ENCODE data around the gene LSM4. TPM values are rescaled to one million over a fixed set of nuclear protein-coding genes. Genes with fewer than 3 reads are reported as not detected.
"Not testable (repeated sequence)": the region's sequence is repeated elsewhere in the genome, so short reads cannot be mapped to it uniquely, and the experiment has no call there.

The LSM4 gene
- total RNA-seq, result 125 TPM

DNA sequence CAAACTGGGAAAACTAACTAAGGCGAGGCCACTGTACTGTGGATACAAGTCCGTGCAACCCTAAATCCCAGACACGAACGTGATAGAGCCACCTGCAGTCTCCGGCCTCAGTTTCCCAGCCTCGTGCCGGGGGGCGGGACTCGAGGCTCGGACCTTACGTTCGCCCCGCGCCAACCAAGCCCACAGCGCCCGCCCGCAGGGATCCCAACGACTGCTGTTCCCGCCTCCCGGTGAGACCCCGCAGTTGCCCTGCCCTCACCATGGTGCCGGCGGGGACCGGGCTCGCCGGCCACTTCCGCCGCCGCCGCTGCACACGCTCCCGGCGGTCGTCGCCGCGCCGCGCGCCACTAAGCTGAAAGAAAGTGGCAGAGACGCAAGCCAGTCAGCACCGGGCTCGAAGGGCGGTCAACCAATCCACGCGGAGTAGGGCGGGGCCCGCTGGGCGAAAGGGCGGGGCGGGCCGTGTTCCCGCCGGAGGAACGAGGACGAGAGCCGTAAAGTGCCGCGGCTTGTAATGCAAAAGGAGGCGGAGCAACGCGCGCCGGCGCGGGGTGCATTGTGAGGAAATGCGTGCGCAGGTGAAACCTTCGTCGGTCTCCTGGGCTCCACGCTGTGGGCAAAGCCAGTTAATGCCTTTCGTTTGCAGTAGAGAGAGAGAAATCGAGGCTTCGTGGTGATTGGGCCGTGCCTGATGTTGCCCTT lies at the start of gene LSM4:
LSM4 (minus strand) TSS at position 318 of the 702 bp plus-strand sequence; CDS start at position 262, 56 bp downstream.
- DNase-seq (ENCODE audit: low read depth in 2 of 3, low spot score in 2 of 3), result peak; percentile 96 to 99 (median 99)

DNA sequence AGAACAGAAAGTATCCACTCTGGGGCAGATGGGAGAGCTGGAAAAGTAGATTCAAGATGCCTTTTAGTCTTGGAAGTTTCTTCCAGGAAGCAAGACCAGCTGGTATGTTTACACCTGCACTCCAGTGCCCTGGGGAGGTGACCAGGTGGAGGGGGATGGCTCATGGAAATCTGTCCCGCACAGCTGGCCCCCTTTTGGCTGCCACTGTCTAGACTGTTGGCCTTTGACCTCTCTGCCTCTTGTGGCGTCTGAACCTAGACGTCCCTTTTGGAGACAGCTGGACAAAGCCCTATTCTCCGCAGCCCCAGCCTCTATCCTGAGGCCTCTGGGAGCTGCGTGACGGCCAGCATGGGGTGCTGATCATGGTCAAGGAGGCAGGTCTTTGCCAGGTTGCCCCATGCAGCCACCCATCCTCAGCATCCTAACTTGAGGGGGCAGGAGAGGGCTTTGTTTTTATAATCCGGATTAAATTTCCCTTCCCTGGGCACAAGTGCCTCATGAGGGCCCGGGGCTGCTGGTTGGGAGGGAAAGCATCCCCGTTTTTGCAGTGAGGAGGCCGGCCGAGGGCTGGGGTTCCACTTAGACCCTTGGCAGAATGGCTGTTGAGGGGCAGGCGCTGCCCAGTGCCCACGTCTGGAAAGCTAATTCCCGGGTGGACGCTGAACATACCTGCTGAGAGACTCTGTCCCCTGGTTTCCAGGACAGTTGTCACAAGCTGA lies 45.8 kb upstream of the LSM4 start:
- no peak for DNase-seq (ENCODE audit: low read depth in 2 of 3, low spot score in 2 of 3)

DNA sequence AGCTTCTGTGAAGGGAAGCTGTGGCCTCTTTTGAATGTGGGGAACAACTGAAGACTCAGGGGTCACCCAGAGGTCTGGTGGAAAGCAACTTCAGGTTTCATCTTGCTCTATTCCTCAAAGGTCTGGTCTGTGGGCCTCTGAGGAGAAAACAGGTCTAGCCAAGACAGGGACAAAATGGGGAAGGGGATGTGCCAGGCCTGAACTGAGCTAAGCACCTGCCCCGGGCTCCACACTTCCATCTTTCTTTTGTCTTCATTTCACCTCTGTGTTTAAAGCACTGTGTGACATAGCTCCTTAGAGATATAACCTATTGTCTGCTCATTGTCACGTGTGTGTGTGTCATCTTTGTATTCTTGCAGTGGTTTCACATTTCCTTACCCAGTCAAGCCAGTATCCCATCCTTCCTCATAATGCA lies 43.2 kb upstream of the LSM4 start:
- no peak for DNase-seq (ENCODE audit: low read depth in 2 of 3, low spot score in 2 of 3)

DNA sequence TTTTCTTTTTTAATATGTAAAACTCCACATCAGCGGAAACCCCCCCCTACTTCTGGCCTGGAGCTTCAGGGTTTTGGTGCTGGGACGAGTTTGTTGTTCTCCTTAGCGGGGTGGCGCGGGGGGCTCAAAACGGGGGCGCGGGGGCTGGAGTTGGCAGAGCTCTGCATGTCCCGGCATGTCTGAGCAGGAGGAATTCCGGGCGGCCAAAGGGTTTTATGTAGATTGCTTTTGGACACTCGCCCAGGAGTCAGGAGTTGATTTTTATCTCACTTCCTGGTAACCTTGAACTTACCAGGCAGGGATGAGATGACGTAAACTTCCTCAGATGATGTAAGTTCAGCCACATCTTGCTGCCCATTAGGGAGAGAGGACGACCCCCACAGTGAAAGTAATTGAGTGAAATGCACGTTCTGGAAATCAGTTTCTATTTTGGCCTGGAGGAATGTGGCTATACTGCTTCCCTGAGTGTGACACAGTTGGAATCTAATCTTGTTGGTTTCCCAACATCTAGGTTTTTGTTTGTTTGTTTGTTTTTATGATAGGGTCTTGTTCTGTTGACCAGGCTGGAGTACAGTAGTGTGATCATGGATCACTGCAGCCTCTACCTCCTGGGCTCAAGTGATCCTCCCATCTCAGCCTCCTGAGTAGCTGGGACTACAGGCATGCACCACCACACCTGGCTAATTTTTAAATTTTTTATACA lies 42.1 kb upstream of the LSM4 start:
- DNase-seq (ENCODE audit: low read depth in 2 of 3, low spot score in 2 of 3), result peak in 2 of 3 donors; percentile 60 to 79

DNA sequence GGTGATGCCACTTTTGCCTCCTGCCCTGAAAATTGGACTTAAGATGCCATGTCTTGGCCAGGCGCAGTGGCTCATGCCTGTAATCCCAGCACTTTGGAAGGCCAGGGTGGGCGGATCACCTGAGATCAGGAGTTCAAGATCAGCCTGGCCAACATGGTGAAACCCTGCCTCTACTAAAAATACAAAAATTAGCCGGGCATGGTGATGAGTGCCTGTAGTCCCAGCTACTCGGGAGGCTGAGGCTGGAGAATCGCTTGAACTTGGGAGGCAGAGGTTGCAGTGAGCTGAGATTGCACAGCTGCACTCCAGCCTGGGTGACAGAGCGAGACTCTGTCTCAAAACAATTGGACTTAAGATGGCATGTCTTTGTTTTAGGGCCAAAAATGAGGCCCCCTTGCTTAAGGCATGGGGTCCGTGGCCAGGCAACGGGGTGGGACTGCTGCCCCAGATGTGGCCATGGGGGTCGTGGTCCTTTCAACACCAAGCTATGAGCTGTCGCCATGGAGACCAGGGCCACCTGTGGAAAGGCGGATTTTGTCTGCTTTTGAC lies 41.5 kb upstream of the LSM4 start:
- DNase-seq (ENCODE audit: low read depth in 2 of 3, low spot score in 2 of 3), result not testable (repeated sequence)

DNA sequence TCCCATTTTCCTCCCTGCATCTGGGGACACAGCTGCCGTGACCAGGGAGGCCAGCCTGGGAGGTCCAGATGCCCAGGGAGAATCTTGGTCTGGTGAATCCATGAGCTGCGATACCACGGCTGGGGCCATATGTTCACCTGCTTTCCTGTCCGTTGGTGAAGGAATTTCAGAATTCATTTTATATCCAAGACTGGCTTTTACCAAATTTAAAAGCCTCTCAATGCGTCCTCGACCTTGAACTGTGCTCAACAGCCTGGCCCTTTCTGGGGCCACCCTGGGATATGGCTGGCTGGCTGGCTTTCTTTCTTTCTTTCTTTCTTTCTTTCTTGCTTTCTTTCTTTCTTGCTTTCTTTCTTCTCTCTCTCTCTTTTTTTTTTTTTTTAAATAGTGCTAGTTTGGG lies 40.9 kb upstream of the LSM4 start:
- no peak for DNase-seq (ENCODE audit: low read depth in 2 of 3, low spot score in 2 of 3)

DNA sequence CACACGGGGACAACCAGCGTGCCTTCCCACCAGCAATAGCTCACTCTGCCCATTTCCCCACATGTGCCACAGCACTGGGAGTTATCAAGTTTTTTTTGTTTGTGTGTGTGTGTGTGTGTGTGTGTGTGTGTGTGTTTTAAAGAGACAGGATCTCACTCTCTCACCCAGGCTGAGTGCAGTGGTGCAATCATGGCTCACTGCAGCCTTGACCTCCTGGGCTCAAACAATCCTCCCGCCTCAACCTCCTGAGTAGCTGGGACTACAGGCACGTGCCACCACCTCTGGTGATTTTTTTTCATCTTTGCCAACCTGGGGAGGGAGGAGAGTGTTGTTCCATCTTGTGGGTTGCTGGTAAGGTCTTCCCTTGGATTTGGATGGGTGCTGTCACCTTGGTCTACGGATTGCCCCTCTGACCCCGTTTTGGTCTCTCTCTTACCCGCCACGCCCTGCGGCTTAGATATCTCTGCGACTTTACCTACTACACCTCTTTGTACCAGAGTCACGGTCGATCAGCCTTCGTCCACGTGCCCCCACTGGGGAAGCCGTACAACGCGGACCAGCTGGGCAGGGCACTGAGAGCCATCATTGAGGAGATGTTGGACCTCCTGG lies 40.2 kb upstream of the LSM4 start:
- DNase-seq (ENCODE audit: low read depth in 2 of 3, low spot score in 2 of 3), result no peak

DNA sequence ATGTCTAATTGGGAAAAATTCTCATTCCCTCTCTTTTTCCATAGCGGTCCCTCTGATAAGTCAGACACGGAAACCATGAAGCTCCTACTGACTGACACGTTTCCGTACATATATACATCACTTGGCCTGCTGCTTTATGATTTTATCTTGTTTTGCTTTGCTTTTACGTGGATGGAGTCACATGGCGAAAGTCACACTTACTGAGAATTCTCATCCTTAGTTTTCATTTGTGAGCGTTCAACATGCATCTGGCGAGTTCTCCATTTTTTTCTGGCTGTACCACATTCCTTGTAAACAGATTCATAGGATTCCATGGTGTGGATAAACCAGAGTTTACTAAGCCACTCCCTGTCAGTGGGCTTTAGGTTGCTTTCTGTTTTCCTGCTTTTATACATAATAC lies 38.8 kb upstream of the LSM4 start:
- no peak for DNase-seq (ENCODE audit: low read depth in 2 of 3, low spot score in 2 of 3)

DNA sequence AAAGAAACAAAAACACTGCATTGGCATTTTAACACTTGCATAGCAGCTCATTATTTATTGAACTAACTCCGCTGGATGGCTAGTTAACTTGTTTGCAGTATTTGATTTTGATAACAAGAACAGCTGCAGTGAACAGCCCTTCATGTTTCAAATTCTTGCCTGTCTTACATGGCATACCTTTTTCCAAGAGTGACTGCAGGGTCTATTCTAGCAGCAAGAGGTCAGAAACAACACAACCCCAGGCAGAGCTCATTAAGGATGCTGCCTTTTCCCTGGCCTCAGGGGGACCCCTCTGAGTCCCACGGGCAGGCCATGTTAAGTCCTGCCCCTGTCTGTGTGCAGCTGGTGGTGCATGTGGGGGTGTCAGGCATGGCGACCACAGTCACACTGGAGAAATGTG lies 34.2 kb upstream of the LSM4 start:
- DNase-seq (ENCODE audit: low read depth in 2 of 3, low spot score in 2 of 3), result no peak

DNA sequence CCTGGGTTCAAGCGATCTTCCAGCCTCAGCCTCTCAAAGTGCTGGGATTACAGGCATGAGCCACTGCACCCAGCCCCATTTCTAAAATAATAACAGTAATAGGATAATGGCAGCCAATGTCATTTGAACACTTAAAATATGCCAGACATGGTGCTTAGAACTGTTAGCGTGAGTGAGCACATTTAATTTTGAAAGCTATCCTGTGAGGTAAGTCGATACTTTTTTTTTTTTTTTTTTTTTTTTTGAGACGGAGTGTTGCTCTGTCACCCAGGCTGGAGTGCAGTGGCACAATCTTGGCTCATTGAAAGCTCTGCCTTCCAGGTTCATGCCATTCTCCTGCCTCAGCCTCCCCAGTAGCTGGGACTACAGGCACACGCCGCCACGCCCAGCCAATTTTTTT lies 31.9 kb upstream of the LSM4 start:
- not testable (repeated sequence) for DNase-seq (ENCODE audit: low read depth in 2 of 3, low spot score in 2 of 3)

DNA sequence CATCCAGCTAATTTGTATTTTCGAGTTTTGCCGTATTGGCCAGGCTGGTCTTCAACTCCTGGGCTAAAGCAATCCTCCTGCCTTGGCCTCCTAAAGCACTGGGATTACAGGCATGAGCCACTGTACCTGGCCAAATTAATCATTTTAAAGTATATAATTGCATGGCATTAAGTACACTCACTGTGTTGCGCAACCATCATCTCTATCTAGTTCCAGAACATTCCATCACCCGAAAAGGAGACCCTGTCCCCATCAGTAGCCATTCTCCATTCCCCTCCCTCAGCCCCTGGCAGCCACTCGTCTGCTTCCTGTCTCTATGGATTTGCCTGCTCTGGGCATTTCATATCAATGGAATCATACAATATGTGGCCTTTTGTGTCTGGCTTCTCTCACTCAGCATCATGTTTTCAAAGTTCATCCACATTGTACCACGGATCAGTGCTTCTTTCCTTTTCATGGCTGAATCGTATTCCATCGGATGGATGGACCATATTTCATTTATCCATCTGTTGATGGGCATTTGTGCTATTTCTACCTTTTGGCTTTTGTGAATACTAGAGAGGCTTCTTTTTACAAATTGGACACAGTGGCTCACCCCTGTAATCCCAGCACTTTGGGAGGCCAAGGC lies 30.6 kb upstream of the LSM4 start:
- no peak for DNase-seq (ENCODE audit: low read depth in 2 of 3, low spot score in 2 of 3)

DNA sequence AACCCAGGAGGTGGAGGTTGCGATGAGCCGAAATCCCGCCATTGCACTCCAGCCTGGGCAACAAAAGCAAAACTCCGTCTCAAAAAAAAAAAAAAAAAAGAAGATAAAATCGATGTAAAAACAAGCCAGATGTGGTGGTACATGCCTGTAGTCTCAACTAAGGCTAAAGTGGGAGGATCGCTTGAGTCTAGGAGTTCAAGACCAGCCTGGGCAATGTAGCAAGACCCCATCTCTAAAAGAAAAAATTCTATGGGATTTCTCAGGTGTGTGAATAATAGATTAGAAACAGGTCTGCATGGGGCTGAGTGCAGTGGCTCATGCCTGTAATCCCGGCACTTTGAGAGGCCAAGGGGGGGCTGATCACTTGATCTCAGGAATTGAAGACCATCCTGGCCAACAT lies 28.7 kb upstream of the LSM4 start:
- DNase-seq (ENCODE audit: low read depth in 2 of 3, low spot score in 2 of 3), result no peak

DNA sequence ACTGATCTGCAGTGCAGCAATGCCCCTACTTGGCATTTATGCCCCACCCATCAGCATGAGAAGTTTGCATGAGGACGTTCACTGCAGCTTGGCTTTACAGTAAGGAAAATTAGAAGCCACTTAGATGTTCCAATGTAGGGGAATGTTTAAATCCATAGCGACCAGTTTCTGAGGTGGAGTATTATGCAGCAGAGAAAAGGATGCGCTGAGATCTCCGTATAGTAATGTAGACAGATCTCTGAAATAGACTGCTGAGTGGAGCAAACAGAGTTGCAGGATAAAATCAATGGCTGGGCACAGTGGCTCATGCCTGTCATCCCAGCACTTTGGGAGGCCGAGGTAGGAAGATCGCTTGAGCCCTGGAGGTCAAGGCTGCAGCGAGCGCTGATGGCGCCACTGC lies 27.6 kb upstream of the LSM4 start:
- no peak for DNase-seq (ENCODE audit: low read depth in 2 of 3, low spot score in 2 of 3)

DNA sequence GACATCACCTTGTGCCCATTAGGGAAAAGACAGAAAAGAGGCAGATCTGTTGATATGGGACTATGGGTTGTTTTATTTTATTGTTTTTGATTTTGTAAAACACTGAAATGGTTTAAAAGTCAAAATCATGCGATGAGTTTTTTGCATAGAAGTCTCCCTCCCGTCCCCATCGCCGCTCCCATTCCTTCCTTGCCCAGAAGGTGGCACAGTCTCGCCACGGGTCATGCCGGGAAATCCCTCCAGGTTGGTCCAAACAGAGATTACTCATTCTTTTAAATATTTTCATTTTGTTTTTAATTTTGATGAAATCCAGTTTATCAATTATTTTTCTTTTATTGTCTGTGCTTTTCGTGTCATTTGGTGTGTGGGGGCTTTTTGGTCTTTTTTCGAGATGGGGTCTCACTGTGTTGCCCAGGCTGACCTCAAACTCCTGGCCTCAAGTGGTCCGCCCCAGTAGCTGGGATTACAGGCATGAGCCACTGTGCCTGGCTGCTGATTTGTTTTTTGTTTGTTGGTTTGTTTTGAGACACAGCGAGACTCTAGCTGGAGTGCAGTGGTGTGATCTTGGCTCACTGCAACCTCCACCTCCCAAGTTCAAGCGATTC lies 26.8 kb upstream of the LSM4 start:
- peak in 2 of 3 donors; percentile 62 to 75 for DNase-seq (ENCODE audit: low read depth in 2 of 3, low spot score in 2 of 3)

DNA sequence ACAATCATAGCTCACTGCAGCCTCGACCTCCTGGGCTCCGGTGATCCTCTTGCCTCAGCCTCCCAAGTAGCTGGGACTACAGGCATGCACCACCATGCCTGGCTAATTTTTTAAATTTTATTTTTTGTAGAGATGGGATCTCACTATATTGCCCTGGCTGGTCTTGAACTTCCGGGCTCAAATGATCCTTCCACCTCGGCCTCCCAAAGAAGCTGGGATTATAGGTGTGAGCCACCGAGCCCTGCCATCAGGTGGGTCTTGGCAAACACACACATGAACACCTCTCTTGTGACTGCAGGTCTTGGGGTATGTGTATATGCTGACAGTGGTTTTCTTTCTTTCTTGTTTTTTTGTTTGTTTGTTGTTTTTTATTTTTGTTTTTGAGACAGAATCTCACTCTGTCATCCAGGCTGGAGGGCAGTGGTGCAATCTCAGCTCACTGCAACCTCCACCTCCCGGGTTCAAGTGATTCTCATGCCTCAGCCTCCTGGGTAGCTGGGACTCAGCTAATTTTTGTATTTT lies 26.0 kb upstream of the LSM4 start:
- not testable (repeated sequence) for DNase-seq (ENCODE audit: low read depth in 2 of 3, low spot score in 2 of 3)

DNA sequence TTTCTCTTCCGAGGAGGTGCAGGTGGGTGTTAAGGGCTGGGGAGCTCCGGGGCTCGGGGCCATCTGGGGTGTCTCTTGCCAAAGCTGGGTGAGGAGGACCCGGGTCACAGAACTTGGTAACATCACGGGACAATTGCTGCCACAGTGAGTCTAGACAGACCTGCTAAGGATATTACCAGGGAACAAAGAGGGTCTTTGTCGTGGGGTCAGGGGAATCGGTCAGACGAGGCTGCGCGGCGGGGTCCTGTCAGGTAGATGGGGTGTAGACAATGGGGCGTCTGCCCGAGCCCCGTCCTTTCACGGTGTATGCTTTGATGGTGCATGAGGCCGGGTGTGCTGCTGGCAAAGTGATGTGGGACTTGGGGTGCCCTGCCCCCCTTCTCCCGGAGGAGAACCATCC lies 25.3 kb upstream of the LSM4 start:
- no peak for DNase-seq (ENCODE audit: low read depth in 2 of 3, low spot score in 2 of 3)

DNA sequence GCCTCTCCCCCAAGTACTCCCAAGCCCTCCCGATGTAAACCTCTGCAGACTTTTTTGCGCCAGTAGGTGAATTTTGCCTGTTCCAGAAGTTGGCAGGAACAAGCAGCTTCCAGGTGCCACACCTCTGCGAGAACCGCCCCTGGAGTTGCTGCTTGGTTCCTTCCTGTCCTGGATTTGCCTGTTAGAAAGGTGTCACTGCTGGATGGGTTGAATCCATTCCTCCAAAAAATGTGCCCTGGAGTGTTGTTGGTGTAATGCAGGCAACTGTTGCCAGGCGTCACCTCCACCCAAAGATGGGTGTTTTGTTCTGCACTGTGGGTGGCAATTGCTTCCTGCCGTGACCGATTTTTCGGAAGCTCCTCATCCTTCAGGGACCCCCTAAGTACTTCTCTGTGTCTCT lies 23.2 kb upstream of the LSM4 start:
- no peak for DNase-seq (ENCODE audit: low read depth in 2 of 3, low spot score in 2 of 3)

DNA sequence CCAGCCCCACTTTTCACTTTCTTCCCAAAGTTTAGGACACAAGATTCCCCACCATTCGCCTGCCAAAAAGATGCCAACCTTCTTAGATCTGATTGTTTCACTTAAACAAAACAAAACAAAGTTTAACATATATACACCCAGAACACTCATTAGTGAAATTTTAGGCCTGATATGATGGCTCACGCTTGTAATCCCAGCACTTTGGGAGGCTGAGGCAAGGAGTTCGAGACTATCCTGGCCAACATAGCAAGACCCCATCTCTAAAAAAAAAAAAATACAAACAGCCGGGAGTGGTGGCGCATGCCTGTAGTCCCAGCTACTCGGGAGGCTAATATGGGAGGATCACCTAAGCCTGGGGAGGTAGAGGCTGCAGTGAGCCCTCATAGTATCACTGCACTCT lies 22.4 kb upstream of the LSM4 start:
- DNase-seq (ENCODE audit: low read depth in 2 of 3, low spot score in 2 of 3), result no peak

DNA sequence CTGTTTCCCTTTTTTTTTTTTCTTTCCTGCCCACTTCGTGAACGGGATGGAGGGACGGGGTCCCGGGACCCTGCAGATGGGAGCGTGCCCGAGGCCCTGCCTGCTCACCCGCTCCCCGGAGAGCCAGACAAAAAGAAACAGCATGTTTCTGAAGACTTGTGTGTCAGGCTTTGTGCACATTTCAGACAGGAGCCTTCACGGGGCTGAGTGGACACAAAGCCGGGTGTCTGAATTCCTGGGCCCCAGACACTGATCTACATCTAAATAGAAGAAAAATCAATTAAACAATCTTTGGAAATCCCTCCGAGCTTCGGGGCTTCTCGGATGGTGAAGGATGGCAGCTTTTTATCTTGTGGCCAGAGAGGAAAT lies 21.7 kb upstream of the LSM4 start:
- no peak for DNase-seq (ENCODE audit: low read depth in 2 of 3, low spot score in 2 of 3)

DNA sequence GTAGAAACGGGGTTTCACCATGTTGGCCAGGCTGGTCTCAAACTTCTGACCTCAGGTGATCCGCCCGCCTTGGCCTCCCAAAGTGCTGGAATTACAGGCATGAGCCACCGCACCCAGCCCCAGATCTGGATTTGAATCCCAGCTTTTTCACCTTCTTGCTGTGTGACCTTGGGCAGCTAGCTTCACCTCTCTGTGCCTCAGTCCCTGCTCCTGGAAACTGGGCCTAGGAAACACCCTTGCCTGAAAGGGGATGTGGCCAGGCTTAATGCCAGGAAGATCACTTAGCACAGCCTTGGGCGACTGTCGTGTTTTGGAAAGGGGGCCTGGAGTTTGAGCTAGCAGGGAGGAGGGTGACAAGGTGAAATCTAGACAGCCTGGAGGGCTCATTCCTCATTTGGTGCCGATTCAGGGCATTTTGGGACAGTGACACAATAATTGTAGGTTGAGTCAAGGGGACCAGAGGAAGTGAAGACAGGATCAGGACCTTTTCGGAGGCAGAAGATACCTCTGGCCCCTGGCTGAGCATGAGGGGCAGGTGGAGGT lies 19.3 kb upstream of the LSM4 start:
- DNase-seq (ENCODE audit: low read depth in 2 of 3, low spot score in 2 of 3), result no peak
